ENCODE measurements around the gene C6orf58. TPM values are rescaled to one million over a fixed set of nuclear protein-coding genes. Genes with fewer than 3 reads are reported as not detected.
A peak's percentile ranks its signal among the peaks of the same experiment; 100 is the strongest.

Gene C6orf58
- total RNA-seq, 1 donor: under 0.01 TPM

GRCh38 chr6:127554435-127555006 is 22.5 kb upstream of the C6orf58 start:
- Histone ChIP-seq H3K4me3 (ENCODE audit: insufficient read depth, low read length) (no peak overlapping the region), H3K4me1 (ENCODE audit: insufficient read depth, low read length) (peaks cover 12% of the 10 kb centered on the region), H3K79me2 (ENCODE audit: insufficient read depth, low read length) (no peaks in the 10 kb centered on the region), H3K27me3 (ENCODE audit: insufficient read depth, low read length) (no peaks in the 10 kb centered on the region), H3K4me2 (ENCODE audit: insufficient read depth, low read length) (no peak overlapping the region), H3K27ac (ENCODE audit: low read depth, low read length) (no peak overlapping the region), H3K36me3 (ENCODE audit: insufficient read depth, low read length) (no peaks in the 10 kb centered on the region), H4K20me1 (ENCODE audit: insufficient read depth, low read length) (no peaks in the 10 kb centered on the region), H3K9me3 (ENCODE audit: low read depth, low read length) (no peaks in the 10 kb centered on the region), H2AFZ (ENCODE audit: low read length) (no peak overlapping the region)
- DNase-seq (ENCODE audit: insufficient read length, low spot score, missing footprints): peak; percentile 3
- peak; percentile 62 for TF ChIP-seq CTCF (IDR thresholded peaks at IDR 0.05; ENCODE audit: extremely low read depth, low read depth, low read length)

- H3K4me2 ChIP-seq (ENCODE audit: insufficient read depth, low read length): no peak overlapping the region
- H3K27me3 ChIP-seq (ENCODE audit: insufficient read depth, low read length): no peaks in the 10 kb centered on the region
- no peaks in the 10 kb centered on the region for H3K36me3 ChIP-seq (ENCODE audit: insufficient read depth, low read length)
- H3K27ac ChIP-seq (ENCODE audit: low read depth, low read length): no peak overlapping the region
- DNase-seq (ENCODE audit: insufficient read length, low spot score, missing footprints): no peak
- no peak for TF ChIP-seq CTCF (IDR thresholded peaks at IDR 0.05; ENCODE audit: extremely low read depth, low read depth, low read length)
- no peaks in the 10 kb centered on the region for H3K79me2 ChIP-seq (ENCODE audit: insufficient read depth, low read length)
- H3K9me3 ChIP-seq (ENCODE audit: low read depth, low read length): no peaks in the 10 kb centered on the region
- H2AFZ ChIP-seq (ENCODE audit: low read length): no peak overlapping the region
- no peaks in the 10 kb centered on the region for H4K20me1 ChIP-seq (ENCODE audit: insufficient read depth, low read length)
- no peak overlapping the region for H3K4me3 ChIP-seq (ENCODE audit: insufficient read depth, low read length)
- no peaks in the 10 kb centered on the region for H3K4me1 ChIP-seq (ENCODE audit: insufficient read depth, low read length)
Observed at GRCh38 chr6:127561660-127562059, 15.3 kb upstream of the C6orf58 start.

GRCh38 chr6:127564761-127565160 is 12.2 kb upstream of the C6orf58 start:
- DNase-seq (ENCODE audit: insufficient read length, low spot score, missing footprints): no peak
- Histone ChIP-seq H3K36me3 (ENCODE audit: insufficient read depth, low read length) (no peaks in the 10 kb centered on the region), H2AFZ (ENCODE audit: low read length) (no peak overlapping the region), H3K27ac (ENCODE audit: low read depth, low read length) (no peak overlapping the region), H3K4me1 (ENCODE audit: insufficient read depth, low read length) (no peaks in the 10 kb centered on the region), H3K79me2 (ENCODE audit: insufficient read depth, low read length) (no peaks in the 10 kb centered on the region), H4K20me1 (ENCODE audit: insufficient read depth, low read length) (no peaks in the 10 kb centered on the region), H3K4me2 (ENCODE audit: insufficient read depth, low read length) (no peak overlapping the region), H3K4me3 (ENCODE audit: insufficient read depth, low read length) (no peak overlapping the region), H3K27me3 (ENCODE audit: insufficient read depth, low read length) (no peaks in the 10 kb centered on the region), H3K9me3 (ENCODE audit: low read depth, low read length) (no peaks in the 10 kb centered on the region)
- TF ChIP-seq CTCF (IDR thresholded peaks at IDR 0.05; ENCODE audit: extremely low read depth, low read depth, low read length): no peak

GRCh38 chr6:127566119-127566518 is 10.9 kb upstream of the C6orf58 start:
- Histone ChIP-seq H3K27me3 (ENCODE audit: insufficient read depth, low read length) (no peaks in the 10 kb centered on the region), H4K20me1 (ENCODE audit: insufficient read depth, low read length) (no peaks in the 10 kb centered on the region), H3K4me2 (ENCODE audit: insufficient read depth, low read length) (no peak overlapping the region), H3K4me3 (ENCODE audit: insufficient read depth, low read length) (no peak overlapping the region), H3K9me3 (ENCODE audit: low read depth, low read length) (no peaks in the 10 kb centered on the region), H3K27ac (ENCODE audit: low read depth, low read length) (no peak overlapping the region), H3K79me2 (ENCODE audit: insufficient read depth, low read length) (no peaks in the 10 kb centered on the region), H3K4me1 (ENCODE audit: insufficient read depth, low read length) (no peaks in the 10 kb centered on the region), H3K36me3 (ENCODE audit: insufficient read depth, low read length) (no peaks in the 10 kb centered on the region), H2AFZ (ENCODE audit: low read length) (no peak overlapping the region)
- no peak for DNase-seq (ENCODE audit: insufficient read length, low spot score, missing footprints)
- no peak for TF ChIP-seq CTCF (IDR thresholded peaks at IDR 0.05; ENCODE audit: extremely low read depth, low read depth, low read length)
